Tibial artery (tissue), 4 donors: Measurements from ENCODE around the gene SMARCC2.

Experiments
- DNase-seq, 2 donors: peaks; one replicate each; pipeline ENCODE4 v3.0.0-alpha.2; 2019
- H3K27ac ChIP-seq, 2 donors: fragments of 200-600 bp; sonication (generic) in 1 of 2; 1 replicate in 1 of 2; 2 replicates in 1 of 2; pipeline ENCODE4 v1.5.1; 2018 to 2019; ENCODE audit warnings: mild to moderate bottlenecking in 1 of 2
- H3K27me3 ChIP-seq, 2 donors: fragments of 200-600 bp; sonication (generic) in 1 of 2; one replicate each; pipeline versions ENCODE4 v1.5.1 to v1.6.0; 2016 to 2019
- H3K36me3 ChIP-seq, 3 donors: fragments of 200-600 bp; sonication (generic) in 2 of 3; one replicate each; pipeline ENCODE4 v1.5.1; 2016 to 2019; ENCODE audit warnings: mild to moderate bottlenecking in 2 of 3
- H3K4me1 ChIP-seq, 4 donors: fragments of 200-600 bp; sonication (generic) in 2 of 4; 1 replicate in 3 of 4; 2 replicates in 1 of 4; pipeline ENCODE4 v1.5.1; 2016 to 2019
- H3K4me3 ChIP-seq, 2 donors: fragments of 200-600 bp; sonication (generic) in 1 of 2; 1 replicate in 1 of 2; 2 replicates in 1 of 2; pipeline ENCODE4 v1.5.1; 2018 to 2019; ENCODE audit warnings: mild to moderate bottlenecking in 2 of 2
- H3K9me3 ChIP-seq, 3 donors: fragments of 200-600 bp; sonication (generic) in 1 of 3; one replicate each; pipeline ENCODE4 v1.5.1; 2016 to 2019
- intact Hi-C: fragments of 100-400 bp; cut with DNase I; formaldehyde crosslinking; loops from one replicate; pipeline ENCODE4 v1.15.0; 2023; ENCODE audit warnings: low total_unique reads
- TF ChIP-seq, protein P1 (sequence below), 2 experiments: fragments of 200-600 bp in 1 of 2; fragments of 450-650 bp in 1 of 2; IDR thresholded peaks; one replicate each; pipeline ENCODE4 v1.5.1; 2017 to 2019; ENCODE audit warnings: antibody characterized with exemption in 2 of 2, mild to moderate bottlenecking in 1 of 2, moderate library complexity in 1 of 2

Gene SMARCC2

DNA sequence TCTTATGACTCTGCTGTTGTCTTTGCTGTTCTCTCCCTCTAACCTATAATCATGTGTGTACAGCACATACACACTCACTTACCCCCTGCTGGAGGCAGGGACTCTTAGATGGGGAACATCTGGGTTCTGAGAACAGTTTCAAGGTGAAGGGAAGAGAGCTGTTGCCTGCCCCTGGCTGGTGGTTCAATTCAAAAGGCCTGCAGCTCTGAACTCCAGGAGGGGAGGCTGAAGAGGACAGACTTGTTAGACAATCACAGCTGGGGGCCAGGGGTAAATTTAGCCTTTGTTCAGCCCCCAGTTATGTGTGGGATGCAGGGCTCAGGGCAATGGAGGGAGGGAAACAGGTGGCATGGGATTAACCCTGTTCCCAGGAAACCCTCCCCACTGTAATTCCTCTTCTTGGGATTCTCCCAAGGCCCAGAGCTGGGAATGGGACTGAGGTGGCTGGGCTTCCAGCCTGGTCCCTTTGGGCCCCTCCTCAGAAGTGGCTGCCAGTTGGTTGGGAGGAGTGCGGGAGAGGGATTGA, 35.0 kb downstream of the SMARCC2 start:
- no peaks in the 10 kb centered on the region for H3K27me3 ChIP-seq
- H3K4me1 ChIP-seq: peaks cover 0 to 23% (median 17%) of the 10 kb centered on the region in 4 donors
- H3K9me3 ChIP-seq: no peaks in the 10 kb centered on the region
- intact Hi-C loops: no loop called here
- TF ChIP-seq, protein P1, sequence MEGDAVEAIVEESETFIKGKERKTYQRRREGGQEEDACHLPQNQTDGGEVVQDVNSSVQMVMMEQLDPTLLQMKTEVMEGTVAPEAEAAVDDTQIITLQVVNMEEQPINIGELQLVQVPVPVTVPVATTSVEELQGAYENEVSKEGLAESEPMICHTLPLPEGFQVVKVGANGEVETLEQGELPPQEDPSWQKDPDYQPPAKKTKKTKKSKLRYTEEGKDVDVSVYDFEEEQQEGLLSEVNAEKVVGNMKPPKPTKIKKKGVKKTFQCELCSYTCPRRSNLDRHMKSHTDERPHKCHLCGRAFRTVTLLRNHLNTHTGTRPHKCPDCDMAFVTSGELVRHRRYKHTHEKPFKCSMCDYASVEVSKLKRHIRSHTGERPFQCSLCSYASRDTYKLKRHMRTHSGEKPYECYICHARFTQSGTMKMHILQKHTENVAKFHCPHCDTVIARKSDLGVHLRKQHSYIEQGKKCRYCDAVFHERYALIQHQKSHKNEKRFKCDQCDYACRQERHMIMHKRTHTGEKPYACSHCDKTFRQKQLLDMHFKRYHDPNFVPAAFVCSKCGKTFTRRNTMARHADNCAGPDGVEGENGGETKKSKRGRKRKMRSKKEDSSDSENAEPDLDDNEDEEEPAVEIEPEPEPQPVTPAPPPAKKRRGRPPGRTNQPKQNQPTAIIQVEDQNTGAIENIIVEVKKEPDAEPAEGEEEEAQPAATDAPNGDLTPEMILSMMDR (IDR thresholded peaks at IDR 0.05): no peak
- H3K36me3 ChIP-seq: peaks cover under 1 to 10% (median 1%) of the 10 kb centered on the region in 3 donors
- H3K27ac ChIP-seq: no peak overlapping the region
- H3K4me3 ChIP-seq: no peak overlapping the region
- no peak for DNase-seq

GRCh38 chr12:56153678-56154065, 35.6 kb downstream of the SMARCC2 start:
- Histone ChIP-seq H3K4me1 (peaks cover 0 to 23% (median 17%) of the 10 kb centered on the region in 4 donors), H3K4me3 (no peak overlapping the region), H3K27ac (no peak overlapping the region), H3K36me3 (peaks cover 0 to 7% (median 0%) of the 10 kb centered on the region in 3 donors), H3K9me3 (no peaks in the 10 kb centered on the region), H3K27me3 (no peaks in the 10 kb centered on the region)
- TF ChIP-seq, protein P1 (IDR thresholded peaks at IDR 0.05): no peak
- intact Hi-C loops: no loop called here
- no peak for DNase-seq

GRCh38 chr12:56152756-56153677, 36.3 kb downstream of the SMARCC2 start:
- H3K9me3 ChIP-seq: no peaks in the 10 kb centered on the region
- peak overlapping the region; percentile 80 to 88 for H3K27ac ChIP-seq
- intact Hi-C loops: no loop called here
- H3K27me3 ChIP-seq: no peaks in the 10 kb centered on the region
- DNase-seq: no peak
- TF ChIP-seq, protein P1 (IDR thresholded peaks at IDR 0.05): no peak
- H3K4me1 ChIP-seq: peaks cover 0 to 23% (median 17%) of the 10 kb centered on the region in 4 donors
- peaks cover 0 to 7% (median 0%) of the 10 kb centered on the region in 3 donors for H3K36me3 ChIP-seq
- H3K4me3 ChIP-seq: peak overlapping the region; percentile 58 to 59

DNA sequence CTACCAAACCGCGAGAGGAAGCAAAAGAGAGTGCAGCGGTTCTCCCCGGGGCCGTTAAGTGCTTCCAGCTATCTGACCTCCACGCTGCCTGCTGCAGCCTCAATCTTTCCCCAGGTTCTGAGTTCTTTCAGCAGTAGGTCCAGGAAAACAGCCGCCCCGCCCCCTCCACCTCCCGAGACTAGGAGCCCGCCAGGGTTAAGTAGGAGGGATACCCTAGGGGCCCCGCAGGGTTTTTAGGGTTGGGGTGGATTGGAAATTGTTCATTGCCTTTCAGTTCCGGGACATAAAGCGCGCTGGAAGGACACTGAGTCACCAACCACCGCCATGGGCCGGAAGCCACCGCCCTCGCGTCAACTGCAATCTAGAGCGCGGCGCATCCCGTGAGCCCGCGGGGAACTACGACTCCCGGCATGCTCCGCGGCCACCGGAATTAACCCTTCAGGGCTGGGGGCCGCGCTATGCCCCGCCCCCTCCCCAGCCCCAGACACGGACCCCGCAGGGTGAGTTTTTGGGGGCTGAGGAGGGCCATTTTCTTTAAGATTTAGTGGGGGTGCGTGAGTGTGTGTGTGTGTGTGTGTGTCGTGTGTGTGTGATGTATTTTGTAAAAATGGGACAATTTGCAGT, 37.0 kb downstream of the SMARCC2 start, which contains the start of gene MYL6B:
Gene MYL6B, plus strand, starts transcription at position 456 of the 624 bp plus-strand sequence. CDS start 1,332 bp downstream, outside the sequence.
- intact Hi-C loops: no loop called here

GRCh38 chr12:56151672-56152131, 37.6 kb downstream of the SMARCC2 start:
- peaks cover 0 to 28% (median 20%) of the 10 kb centered on the region in 4 donors for H3K4me1 ChIP-seq
- intact Hi-C loops: no loop called here
- no peaks in the 10 kb centered on the region for H3K27me3 ChIP-seq
- H3K4me3 ChIP-seq: peak overlapping the region; percentile 58 to 59
- H3K27ac ChIP-seq: peak overlapping the region; percentile 80 to 88
- H3K36me3 ChIP-seq: peaks cover 0 to 7% (median 0%) of the 10 kb centered on the region in 3 donors
- DNase-seq: no peak
- no peaks in the 10 kb centered on the region for H3K9me3 ChIP-seq
- TF ChIP-seq, protein P1 (IDR thresholded peaks at IDR 0.05): peak; percentile 10 to 35

More for the DNA sequence above, 37.0 kb downstream of the SMARCC2 start, which contains the start of gene MYL6B:
- Histone ChIP-seq H3K36me3 (peaks cover 0 to 7% (median 0%) of the 10 kb centered on the region in 3 donors), H3K27ac (peak within 1 kb of the TSS; percentile 80 to 88), H3K27me3 (no peaks in the 10 kb centered on the region), H3K4me3 (peak within 1 kb of the TSS; percentile 58 to 59), H3K4me1 (peaks cover 0 to 23% (median 18%) of the 10 kb centered on the region in 4 donors), H3K9me3 (no peaks in the 10 kb centered on the region)
- TF ChIP-seq, protein P1 (IDR thresholded peaks at IDR 0.05): no peak
- peak; percentile 94 to 96 for DNase-seq
